DMS79 treated with DMSO at 0.1 percent for 48 hours (cell line): ENCODE data around the gene PDGFC.

Experiments
- DNase-seq: peaks from one replicate; lab custom pipeline; 2025; lab: John Stamatoyannopoulos, UW

PDGFC gene

GRCh38 chr4:156782491-156782890 is 189.1 kb downstream of the PDGFC start:
- no peak for DNase-seq

- DNase-seq = no peak
Measured at GRCh38 chr4:156781852-156782251, 189.7 kb downstream of the PDGFC start.

GRCh38 chr4:156779774-156780173 is 191.8 kb downstream of the PDGFC start:
- DNase-seq = no peak

- DNase-seq = no peak
Measured at GRCh38 chr4:156779042-156779441, 192.6 kb downstream of the PDGFC start.

GRCh38 chr4:156778606-156779005 is 193.0 kb downstream of the PDGFC start:
- no peak for DNase-seq

GRCh38 chr4:156778093-156778492 is 193.5 kb downstream of the PDGFC start:
- no peak for DNase-seq

GRCh38 chr4:156775813-156776212 is 195.8 kb downstream of the PDGFC start:
- no peak for DNase-seq

GRCh38 chr4:156774422-156774821 is 197.2 kb downstream of the PDGFC start:
- no peak for DNase-seq

- DNase-seq = no peak
Measured at GRCh38 chr4:156773648-156774357, 197.8 kb downstream of the PDGFC start.

GRCh38 chr4:156771171-156771837 is 200.3 kb downstream of the PDGFC start:
- peak; percentile 78 for DNase-seq

- DNase-seq = peak; percentile 12
Measured at GRCh38 chr4:156770140-156770539, 201.5 kb downstream of the PDGFC start.

GRCh38 chr4:156767911-156768415 is 203.6 kb downstream of the PDGFC start:
- DNase-seq = no peak

GRCh38 chr4:156766846-156767245 is 204.8 kb downstream of the PDGFC start:
- DNase-seq = no peak

- no peak for DNase-seq
Measured at GRCh38 chr4:156765277-156765676, 206.3 kb downstream of the PDGFC start.

GRCh38 chr4:156764846-156765245 is 206.8 kb downstream of the PDGFC start:
- no peak for DNase-seq

GRCh38 chr4:156764145-156764544 is 207.5 kb downstream of the PDGFC start:
- peak; percentile 15 for DNase-seq

GRCh38 chr4:156763511-156763910 is 208.1 kb downstream of the PDGFC start:
- DNase-seq = peak; percentile 77

GRCh38 chr4:156762851-156763250 is 208.7 kb downstream of the PDGFC start:
- peak; percentile 76 for DNase-seq

- no peak for DNase-seq
Measured at GRCh38 chr4:156756118-156756517, 215.5 kb downstream of the PDGFC start.

GRCh38 chr4:156754832-156755570 is 216.6 kb downstream of the PDGFC start:
- no peak for DNase-seq

GRCh38 chr4:156751486-156751885 is 220.1 kb downstream of the PDGFC start:
- DNase-seq = no peak
